Measurements from ENCODE around the gene PHYHIPL.

PHYHIPL gene

DNA sequence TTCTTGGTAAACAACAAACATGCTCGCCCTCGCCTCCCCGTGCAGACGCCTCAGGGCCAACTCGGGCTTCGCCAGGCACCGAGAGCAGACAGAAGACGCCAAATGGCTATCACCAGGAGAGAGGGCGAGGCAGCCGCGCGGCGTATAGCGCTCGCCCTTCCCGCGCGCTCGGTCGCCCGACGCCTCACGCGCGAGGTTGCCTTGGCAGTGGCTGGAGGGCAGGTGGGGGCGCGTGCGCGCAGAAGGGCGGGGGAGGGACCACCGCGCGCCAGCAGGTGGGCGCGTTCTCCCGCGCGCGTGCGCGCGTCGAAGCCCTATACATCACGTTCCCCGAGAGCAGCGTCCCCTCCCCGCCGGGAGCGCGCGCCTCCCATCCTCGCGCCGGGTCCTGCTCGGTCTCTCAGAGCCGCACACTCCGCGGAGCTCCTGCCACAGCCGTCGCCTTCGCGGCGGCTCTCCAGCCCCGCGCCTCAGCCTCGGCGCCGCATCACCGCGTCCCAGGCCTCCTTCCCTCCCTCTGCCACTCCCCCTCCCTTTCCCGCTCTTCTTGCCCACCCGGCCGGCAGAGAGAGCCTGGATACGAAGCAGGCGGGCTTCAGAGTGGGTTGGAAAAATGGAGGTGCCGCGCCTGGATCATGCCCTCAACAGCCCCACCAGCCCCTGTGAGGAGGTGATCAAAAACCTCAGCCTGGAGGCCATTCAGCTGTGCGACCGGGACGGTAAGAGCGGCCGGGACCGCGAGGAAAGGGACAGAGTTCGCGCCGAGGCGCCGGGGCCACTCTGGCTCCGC, at the start of gene PHYHIPL:
Gene PHYHIPL, plus strand, starts transcription at position 403 of the 790 bp plus-strand sequence. Its CDS starts 211 bp downstream, at position 614.
- DNase-seq = no peak

DNA sequence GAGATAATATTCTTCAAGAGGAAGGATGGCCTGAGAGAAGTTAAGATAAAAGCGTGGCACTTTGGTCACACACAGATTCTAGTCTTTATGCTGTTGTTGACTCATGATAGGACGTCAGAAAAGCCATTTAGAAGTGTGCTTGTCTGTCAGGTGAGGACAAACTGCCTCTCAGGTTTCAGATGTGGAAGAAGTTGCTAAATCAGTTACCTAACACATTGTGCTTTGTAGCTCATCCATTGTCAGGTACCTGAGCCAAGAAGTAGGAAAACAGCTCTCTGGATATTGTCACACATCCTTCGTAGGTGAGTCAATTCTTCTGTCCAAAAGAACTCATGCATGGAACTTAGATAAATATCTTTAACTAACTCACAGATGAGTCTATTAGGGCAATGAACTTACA, 49.5 kb upstream of the PHYHIPL start:
- DNase-seq = no peak

DNA sequence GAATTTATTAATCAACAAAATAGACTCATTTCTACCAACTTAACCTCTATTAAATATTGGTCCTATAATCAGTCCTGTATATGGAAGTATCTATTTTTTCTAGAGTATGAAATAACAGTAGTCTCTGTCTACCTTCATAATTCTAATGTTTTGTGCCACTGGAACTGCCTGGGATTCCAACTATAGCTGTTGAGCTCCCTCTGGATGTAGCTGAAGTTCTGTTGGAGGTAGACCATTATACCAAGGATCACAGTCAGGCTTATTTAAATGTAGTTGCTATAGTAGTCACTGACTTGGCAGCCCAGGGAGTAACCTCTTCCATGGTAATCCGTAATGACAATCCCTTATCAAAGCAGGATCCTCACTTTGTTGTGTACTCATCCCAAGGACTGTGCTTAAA, 48.5 kb upstream of the PHYHIPL start:
- no peak for DNase-seq

DNA sequence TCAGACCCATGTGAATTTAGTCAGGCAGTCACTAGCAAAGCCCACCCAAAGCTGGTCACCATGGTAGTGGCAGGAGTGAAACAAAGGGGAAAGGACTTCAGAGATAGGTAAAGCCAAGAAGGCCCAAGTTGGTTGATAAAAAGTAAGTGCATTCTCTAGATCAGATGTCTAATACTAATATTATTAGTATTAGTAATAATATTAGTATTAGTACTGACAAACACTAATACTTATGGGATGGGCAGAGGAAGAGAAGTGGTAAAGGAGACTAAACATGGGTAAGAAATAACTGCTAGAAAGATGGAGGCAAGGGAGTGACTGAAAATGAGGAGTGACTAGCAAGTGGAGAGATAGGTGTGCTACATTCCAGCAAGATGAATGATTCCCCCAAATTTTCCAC, 46.6 kb upstream of the PHYHIPL start:
- DNase-seq = no peak

DNA sequence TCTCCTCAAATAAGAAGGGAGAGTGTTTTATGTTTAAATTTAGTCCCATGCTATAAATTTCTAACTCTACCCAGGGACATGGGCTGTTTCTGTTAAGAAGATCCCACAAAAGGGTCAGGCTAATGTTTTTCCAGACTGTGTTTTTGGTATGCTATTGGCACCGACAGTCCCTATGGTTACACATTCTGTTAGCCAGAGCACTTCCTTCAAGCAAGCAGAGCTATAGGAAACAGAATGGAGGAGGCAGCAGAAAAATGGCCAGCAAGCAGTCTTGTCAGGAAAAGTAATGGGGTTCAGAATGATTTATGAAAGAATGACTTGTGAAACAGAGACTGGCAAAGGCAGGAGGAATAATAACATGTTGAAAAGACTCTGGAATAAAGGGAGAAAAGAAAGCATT, 44.8 kb upstream of the PHYHIPL start:
- DNase-seq = no peak

DNA sequence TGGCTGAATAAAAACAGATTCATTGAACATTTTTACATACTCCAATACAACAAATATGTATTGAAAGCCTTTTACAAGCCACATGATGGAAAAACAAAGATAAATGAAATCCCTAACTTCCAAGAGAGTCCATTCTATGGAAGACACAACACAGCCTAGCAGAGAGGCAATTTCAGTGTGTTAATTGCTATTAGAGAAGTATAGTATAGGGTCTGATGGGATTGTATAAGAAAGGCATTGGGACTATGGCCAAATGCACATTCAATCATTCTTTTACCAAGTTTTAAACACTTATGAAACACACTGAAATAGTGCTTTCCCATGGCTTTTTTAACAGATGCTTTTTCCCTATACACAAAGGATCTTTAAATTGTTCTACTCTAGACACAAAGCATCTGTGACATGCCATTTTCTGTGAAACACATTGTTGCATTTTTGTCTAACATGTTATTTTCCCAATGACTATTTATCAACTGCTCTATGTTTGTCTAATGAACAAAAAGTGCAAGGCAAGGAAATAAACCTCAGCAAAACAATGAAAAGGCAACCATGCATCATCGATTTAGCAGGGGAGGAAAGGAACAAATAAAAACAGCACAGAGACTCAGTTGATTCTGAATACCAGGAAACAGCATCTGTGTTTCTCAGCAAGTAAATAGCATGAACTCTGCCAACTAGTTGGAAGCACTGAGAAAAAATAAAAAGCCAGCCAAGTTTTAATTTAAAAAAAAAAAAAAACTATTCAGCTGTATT, 42.4 kb upstream of the PHYHIPL start:
- no peak for DNase-seq

DNA sequence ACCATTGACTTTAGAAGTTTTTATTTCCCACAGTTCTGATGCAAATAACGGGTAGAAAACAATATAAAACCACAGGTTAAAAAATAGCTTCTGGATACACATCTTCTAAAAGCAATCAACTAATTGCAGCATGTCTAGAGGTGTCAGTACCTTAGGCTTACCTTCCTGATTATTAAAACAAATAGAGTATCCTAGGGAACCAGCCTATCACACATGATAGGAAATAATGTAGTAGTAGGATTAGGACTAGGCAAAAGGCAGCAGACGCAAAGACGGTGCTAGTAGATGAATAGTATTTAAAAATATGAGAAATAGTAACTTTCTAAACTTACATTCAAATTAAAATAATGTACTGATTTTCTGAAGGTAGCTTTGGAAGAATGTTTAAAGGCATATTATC, 41.7 kb upstream of the PHYHIPL start:
- DNase-seq = no peak

DNA sequence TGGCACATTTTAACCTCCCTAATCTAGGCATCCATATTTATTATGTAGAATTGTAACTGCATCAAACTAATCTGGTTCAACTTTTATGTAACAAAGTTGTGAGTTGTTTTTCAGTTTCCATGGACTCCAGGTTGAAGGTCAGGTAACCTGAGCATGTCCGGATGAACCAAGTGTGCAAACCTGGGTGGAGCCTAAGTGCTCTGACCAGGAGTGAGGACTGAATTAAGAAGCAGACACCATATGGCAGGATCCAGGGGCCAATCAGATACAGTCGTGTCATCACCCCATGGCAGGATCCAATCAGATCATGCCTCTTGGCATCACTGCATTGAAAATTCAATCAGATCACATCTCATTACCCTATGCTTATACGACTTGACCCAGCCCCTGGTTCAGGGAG, 41.2 kb upstream of the PHYHIPL start:
- no peak for DNase-seq

DNA sequence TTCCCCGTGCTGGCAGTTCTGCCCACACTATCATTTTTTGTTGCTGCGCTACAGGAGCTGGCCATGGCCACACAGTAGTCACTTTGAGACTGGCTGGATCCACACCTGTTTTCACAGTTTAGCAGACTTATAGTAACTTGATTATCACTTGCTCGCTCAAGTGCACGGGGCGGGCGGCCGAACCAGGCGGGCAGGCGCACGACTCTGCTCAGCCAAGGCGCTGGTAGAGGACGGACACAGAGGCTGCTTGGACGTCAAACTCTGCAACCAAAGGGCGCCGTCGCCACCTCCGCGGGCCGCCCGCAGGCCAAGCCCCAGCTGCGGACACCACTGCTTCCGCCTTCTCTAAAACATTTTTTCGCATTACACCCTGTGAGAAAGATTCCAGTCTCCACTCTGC, 38.4 kb upstream of the PHYHIPL start:
- DNase-seq = no peak

DNA sequence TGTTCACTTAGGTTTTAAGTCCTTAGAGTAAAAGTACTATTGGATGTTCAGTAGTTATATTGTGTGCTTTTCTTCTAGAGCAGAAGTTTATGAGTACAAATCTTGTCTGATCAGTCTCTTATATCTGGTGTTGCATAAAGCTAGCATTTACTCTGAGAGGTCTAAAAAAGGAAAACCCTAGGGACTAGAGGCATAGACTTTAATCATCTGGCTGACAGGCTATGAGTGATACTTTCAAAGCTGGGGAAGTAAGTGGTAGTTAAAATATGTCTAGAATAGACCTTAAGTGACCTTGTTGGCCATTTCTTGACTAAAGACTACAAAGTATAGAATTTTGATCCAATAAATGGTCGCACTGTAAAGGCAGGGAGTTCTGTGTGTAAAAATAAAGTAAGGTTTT, 32.9 kb upstream of the PHYHIPL start:
- DNase-seq = no peak

DNA sequence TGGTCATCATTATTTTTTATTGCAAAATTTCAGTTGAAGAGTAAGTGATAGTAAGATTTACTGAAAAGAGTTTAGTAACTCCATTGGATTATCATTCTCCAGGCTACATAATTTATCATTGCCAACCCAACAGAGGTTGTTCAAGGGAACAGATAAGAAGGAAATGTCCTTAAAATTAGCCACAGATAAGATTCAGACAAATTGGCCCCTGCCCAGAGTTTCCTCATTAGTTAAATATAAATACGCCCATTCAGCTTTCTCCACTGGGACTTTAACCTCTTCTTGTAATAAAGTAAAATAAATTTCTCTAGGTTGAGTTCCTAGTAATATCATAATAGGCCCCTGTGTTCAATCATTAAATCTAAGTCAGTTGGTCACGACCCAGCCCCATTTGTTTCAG, 27.7 kb upstream of the PHYHIPL start:
- no peak for DNase-seq

DNA sequence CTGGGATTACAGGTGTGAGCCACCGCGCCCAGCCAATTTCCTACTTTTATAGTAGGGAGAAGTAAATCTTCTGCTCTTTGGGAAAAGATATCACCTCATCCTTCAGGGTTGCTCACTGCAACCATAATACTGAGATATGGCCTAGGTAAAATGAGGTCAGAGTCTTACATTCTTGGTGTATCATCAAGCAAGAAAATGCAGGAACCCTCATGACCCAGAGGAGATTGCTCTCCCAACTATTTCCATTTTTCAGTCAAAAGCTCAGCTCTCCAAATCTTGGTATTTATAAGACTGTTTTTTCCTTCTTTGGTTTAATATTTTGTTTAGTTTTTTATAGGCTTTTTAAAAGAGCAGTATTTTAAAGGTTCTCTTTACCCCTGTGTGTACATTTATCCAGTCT, 20.9 kb upstream of the PHYHIPL start:
- no peak for DNase-seq

DNA sequence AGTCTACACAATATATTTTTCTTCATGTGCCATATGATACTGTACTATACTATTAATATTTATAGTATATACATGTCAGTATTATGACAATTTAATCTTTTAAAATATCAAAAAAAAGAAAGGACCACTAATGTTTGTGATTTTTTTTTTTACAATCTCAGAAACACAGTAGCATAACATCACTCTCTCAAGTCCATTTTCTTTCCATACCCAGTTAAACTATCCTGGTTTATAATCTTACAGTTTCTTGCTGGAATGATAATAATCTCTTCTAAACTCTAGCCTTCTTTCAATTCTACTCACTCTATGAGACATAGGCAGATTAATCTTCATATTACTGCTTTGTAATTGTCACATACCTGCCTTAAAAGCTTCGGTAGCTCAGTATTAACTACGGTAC, 8.9 kb upstream of the PHYHIPL start:
- no peak for DNase-seq

DNA sequence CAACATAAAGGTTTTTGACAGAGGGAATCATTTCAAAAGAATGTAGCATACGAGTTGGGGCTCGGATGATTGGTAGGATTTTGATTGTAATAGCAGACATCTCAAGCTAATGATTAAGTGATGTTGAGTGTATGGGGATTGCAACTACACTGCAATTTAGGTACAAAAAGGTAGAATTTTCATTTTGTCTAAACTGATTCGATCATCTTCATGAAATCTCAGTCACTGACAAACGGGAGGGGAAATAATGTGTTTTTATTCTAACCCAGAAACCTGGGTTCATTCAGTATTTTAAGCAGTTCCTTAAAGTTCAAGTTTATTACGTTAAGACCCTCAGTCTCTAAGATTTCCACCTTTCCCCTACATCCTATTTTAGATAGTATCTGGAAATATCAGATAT, 3.9 kb upstream of the PHYHIPL start:
- no peak for DNase-seq

DNA sequence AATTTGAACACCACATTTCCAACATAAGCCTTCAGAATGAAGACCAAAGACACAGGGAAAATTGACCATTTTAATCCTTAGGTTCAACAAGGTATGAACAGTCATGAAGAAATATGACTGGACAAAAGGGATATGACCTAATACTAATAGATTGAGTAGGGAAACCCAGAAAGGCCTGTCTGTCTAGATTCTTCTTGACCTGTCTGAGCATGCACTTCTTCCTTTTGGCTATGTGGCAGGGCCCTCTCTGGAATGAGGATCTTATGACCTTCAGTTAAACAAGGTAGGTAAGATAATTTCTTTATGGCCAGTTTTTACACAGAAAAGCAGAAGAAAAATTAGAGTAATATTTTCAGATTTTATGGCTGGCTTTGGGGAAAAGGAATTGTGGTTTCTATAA, 3.0 kb upstream of the PHYHIPL start:
- DNase-seq = no peak

DNA sequence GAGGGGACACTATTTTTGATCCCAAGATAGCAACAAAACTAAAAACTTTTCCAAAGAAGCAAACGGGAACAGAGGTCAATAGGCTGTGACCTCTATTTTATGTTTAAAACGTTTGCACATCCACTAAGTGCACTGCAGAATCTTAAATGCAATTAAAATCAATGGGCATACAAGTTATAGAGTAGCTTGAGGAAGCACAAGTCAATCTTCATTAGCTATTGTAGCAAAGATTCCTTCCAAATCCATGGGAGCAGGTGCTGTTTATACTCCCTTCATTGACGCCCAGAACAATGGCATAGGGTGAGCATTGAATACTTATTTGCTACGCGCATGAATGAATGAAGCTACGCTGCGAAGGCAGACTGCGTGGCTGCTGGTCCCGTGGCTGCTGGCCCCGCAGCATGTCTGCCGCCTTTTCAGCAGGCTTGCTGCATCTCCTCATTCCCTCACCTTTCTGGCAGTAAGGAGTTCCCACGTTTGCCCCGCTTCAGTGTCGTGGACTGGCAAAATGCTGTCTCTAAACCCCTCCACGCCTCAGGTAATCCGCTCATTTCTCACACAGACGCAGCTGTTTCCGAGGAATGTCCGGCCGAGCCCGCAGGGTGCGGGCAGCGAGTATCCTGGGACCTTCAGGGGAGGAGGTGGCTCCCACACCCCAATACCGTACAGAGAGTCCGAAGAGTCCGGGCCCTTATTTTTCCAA, 754 bp upstream of the PHYHIPL start:
- no peak for DNase-seq

DNA sequence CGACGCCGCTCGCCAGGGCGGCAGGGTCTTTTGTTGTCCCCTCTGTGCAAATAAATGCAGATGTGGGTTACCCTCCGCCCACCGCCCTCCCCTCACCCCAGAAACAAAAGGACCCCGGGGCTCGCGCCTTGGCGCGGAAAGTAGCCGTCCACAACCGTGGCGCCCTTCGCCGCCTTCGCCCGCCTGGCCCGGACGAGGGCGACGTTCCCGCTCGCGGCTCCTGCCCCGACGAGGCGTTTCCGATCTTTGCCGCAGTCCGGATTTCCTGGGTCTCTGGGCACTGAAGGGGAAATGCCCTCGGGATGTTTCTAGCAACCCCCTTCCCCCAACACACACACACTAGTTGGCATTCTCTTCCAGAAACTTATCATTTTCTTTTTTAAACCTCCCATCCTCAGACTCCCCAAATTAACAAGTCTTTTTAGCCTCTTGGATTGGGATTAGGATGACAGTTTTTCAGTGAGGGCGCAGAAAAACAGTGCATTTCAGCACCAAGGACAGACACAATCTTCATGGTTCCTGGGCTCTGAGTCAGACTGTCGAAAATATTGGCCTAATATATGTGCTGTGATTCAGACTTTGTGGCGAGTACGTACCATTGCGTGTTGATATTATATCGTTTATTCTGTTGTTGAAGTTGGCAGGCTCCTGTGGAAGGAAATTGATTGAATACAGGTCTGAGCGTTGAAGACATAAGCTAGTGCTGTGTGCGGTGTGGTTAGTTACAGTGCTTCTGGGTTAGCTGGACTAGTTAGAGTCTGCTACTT, 771 bp downstream of the PHYHIPL start:
- DNase-seq = peak; percentile 74

DNA sequence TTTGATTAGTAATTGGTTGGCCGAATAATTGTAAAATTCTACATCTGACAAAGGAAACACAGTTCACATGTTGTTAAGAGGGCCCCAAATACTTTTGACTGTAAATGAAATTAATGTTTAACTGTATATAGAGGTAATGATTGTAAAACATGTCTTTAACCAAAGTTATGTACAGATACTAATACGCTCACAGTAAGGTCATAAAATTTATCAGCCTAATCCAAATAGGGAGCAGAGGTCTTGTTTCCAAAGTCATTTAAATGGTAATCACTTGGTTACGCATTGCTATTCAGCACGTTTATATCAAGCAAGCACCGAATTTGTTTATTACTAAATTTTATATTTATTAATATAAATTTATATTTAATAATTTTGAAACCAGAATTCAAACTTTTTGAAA, 1.4 kb downstream of the PHYHIPL start:
- no peak for DNase-seq

DNA sequence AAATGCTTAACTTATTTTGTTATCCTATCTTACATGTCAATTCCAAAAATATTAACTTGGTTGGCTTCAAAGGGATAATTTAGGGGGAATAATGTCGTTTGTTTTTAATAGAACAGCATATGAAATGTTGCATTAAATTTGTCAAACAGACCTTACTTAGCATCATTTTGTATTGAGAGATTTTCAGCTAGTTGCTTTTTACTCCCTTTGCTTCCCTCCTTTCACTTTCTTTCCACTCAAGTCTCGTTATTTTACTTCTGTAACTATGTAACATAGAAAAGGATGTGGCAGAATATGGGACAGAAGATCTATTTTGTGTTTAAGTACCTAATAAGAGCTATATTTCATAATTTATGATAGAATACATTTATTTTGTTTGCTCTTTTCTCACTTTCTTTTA, 2.6 kb downstream of the PHYHIPL start:
- no peak for DNase-seq

DNA sequence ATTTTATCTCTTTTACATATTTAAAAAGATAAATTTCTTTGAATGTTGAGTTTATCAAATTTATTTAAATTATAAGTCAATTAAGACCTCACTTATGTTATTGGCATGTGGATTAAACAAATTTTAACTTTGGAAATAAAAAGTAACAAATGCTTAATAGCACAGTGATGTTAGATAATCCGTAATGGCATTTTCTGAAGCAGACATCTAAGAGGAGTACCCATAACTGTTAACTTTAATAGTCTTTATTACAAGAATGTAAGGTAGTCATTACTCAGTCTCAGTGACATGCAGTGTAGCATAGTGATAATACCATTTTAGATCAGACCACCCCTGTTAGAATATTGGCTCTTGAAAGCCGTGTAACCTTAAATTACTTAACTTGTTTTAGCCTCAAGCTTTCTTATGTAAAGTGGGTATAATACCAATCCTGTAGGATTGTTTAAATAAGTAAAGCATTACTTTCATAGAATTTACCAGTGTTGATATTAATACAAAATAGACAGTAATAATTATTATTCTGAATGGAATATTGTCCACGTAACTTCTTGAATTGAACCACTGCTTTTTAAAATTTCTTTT, 4.3 kb downstream of the PHYHIPL start:
- no peak for DNase-seq

DNA sequence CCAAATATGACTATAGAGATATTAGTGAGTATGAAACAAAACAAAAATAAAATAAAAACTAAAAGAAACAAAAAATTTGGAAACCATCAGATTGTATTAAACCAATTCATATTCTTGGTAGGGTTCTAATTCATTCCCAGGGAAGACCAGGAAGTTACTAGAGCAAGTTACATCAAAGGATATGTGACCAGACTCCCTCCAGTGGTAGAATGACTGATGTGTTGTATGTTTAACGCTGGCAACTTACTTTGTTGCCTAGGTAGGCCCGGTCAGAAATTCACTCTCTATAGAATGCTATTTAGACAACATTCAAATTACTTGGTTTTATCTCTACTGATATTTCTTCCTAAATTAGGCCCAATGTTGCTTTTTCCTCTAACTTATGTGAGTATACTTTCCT, 5.2 kb downstream of the PHYHIPL start:
- DNase-seq = peak; percentile 24

DNA sequence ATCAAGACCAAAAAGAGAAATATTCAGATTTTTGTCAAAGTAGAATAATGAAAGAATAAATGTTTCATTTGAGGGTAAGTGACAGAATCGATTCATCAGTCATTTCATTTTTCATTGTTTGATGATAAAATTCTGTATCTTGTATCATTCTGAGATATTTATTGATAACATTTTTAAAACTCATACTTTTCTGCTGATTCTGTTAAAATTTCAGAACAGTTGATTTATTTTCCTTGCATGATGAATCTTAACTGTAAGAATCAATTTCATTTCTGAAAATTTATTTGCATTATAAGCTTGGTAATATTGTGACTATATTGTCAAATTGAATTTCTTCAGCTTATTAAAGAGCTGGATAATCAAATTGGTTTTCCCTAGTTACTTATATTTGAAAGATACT, 13.9 kb downstream of the PHYHIPL start:
- DNase-seq = no peak

DNA sequence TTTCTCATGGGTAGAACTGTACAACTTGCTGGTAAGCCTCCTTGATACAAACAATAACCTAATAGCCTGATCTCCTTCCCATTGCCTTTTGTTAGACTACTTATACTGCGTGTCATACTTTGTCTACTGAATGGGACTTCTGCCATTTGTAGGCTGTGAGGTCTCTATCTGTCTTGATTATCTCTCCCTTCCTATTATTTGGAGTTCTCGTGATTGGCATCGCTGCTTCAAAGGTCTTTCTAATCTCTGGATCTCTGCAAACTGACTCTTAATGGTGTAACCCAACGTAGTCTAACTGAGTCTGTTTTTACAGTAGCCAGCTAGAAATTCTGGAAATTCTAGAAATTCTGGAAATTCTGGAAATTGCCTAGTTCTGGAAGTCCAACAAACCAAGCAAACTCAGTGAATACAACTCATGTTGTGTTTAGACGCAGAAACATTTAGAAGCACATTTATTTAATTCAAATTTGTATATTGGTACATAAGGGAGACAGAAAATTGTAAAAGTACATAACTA, 29.8 kb downstream of the PHYHIPL start:
- no peak for DNase-seq

Data from amniotic stem cell (primary cell).